ENCODE results near the gene CCDC97. TPM values are rescaled to one million over a fixed set of nuclear protein-coding genes. Genes with fewer than 3 reads are reported as not detected.

CCDC97 gene
- total RNA-seq (10 to 100 TPM; 34.7 to 35.4 TPM), total RNA-seq (19.8 to 24.7 reads per million in 2 donors)

GRCh38 chr19:41310033-41310831, at the start of gene CCDC97:
TSS of gene CCDC97 (plus strand) at chr19:41310172. CDS start at chr19:41310311, 139 bp downstream.
- peak; percentile 60 for ATAC-seq
- DNase-seq = peak; percentile 82 to 84 (median 83)
- Mint-ChIP-seq H3K27me3 (no peaks in the 10 kb centered on the region), H3K27ac (peak within 1 kb of the TSS; percentile 100), H3K4me3 (peak within 1 kb of the TSS; percentile 100), H3K36me3 (ENCODE audit: low read depth) (peaks cover 18% of the 10 kb centered on the region), H3K4me1 (peaks cover 55% of the 10 kb centered on the region)
- H3K9me3 ChIP-seq (ENCODE audit: control insufficient read depth, low read length, poor library complexity, severe bottlenecking) = no peaks in the 10 kb centered on the region

GRCh38 chr19:41261474-41262190, 48.3 kb upstream of the CCDC97 start:
- no peak for DNase-seq
- no peak for ATAC-seq
- Mint-ChIP-seq H3K4me3 (peak overlapping the region; percentile 95), H3K27ac (peak overlapping the region; percentile 100), H3K4me1 (peaks cover 42% of the 10 kb centered on the region), H3K36me3 (ENCODE audit: low read depth) (peaks cover 13% of the 10 kb centered on the region), H3K27me3 (no peaks in the 10 kb centered on the region)
- H3K9me3 ChIP-seq (ENCODE audit: control insufficient read depth, low read length, poor library complexity, severe bottlenecking) = no peaks in the 10 kb centered on the region

- peaks cover 17% of the 10 kb centered on the region for H3K36me3 Mint-ChIP-seq (ENCODE audit: low read depth)
- H3K27me3 Mint-ChIP-seq = no peaks in the 10 kb centered on the region
- H3K27ac Mint-ChIP-seq = peak overlapping the region; percentile 100
- ATAC-seq (peak; percentile 65), DNase-seq (peak; percentile 70 to 86 (median 77))
- H3K4me3 Mint-ChIP-seq = peak overlapping the region; percentile 95
- peaks cover 55% of the 10 kb centered on the region for H3K4me1 Mint-ChIP-seq
- no peaks in the 10 kb centered on the region for H3K9me3 ChIP-seq (ENCODE audit: control insufficient read depth, low read length, poor library complexity, severe bottlenecking)
These were observed 46.7 kb upstream of the CCDC97 start for GRCh38 chr19:41263042-41263849.

- Mint-ChIP-seq H3K4me3 (peak within 1 kb of the TSS; percentile 95), H3K36me3 (ENCODE audit: low read depth) (peaks cover 17% of the 10 kb centered on the region), H3K4me1 (peaks cover 55% of the 10 kb centered on the region), H3K27me3 (no peaks in the 10 kb centered on the region), H3K27ac (peak within 1 kb of the TSS; percentile 100)
- ATAC-seq (peak; percentile 61), DNase-seq (peak; percentile 95 to 100 (median 98))
- H3K9me3 ChIP-seq (ENCODE audit: control insufficient read depth, low read length, poor library complexity, severe bottlenecking) = no peaks in the 10 kb centered on the region
These were observed 46.0 kb upstream of the CCDC97 start, which contains the start of gene HNRNPUL1 for GRCh38 chr19:41263850-41264580. TSS of gene HNRNPUL1 (plus strand) at chr19:41264372. CDS start at chr19:41264504, 132 bp downstream.

GRCh38 chr19:41264581-41265394, 45.2 kb upstream of the CCDC97 start:
- H3K9me3 ChIP-seq (ENCODE audit: control insufficient read depth, low read length, poor library complexity, severe bottlenecking) = no peaks in the 10 kb centered on the region
- H3K27ac Mint-ChIP-seq = peak overlapping the region; percentile 100
- H3K36me3 Mint-ChIP-seq (ENCODE audit: low read depth) = peaks cover 17% of the 10 kb centered on the region
- no peak for ATAC-seq
- peak; percentile 17 to 32 (median 22) for DNase-seq
- H3K4me1 Mint-ChIP-seq = peaks cover 55% of the 10 kb centered on the region
- H3K27me3 Mint-ChIP-seq = no peaks in the 10 kb centered on the region
- H3K4me3 Mint-ChIP-seq = peak overlapping the region; percentile 95

- no peak for ATAC-seq
- Mint-ChIP-seq H3K4me1 (peaks cover 55% of the 10 kb centered on the region), H3K27me3 (no peaks in the 10 kb centered on the region), H3K4me3 (peak overlapping the region; percentile 95), H3K36me3 (ENCODE audit: low read depth) (peaks cover 17% of the 10 kb centered on the region), H3K27ac (peak overlapping the region; percentile 100)
- no peak for DNase-seq
- H3K9me3 ChIP-seq (ENCODE audit: control insufficient read depth, low read length, poor library complexity, severe bottlenecking) = no peaks in the 10 kb centered on the region
These were observed 44.4 kb upstream of the CCDC97 start for GRCh38 chr19:41265395-41266153.

GRCh38 chr19:41269055-41269454, 40.9 kb upstream of the CCDC97 start:
- no peak overlapping the region for H3K4me3 Mint-ChIP-seq
- H3K27ac Mint-ChIP-seq = peak overlapping the region; percentile 100
- DNase-seq = no peak
- peaks cover 39% of the 10 kb centered on the region for H3K4me1 Mint-ChIP-seq
- no peak for ATAC-seq
- no peaks in the 10 kb centered on the region for H3K27me3 Mint-ChIP-seq
- H3K9me3 ChIP-seq (ENCODE audit: control insufficient read depth, low read length, poor library complexity, severe bottlenecking) = no peaks in the 10 kb centered on the region
- peaks cover 22% of the 10 kb centered on the region for H3K36me3 Mint-ChIP-seq (ENCODE audit: low read depth)

- H3K9me3 ChIP-seq (ENCODE audit: control insufficient read depth, low read length, poor library complexity, severe bottlenecking) = no peaks in the 10 kb centered on the region
- no peak for DNase-seq
- Mint-ChIP-seq H3K36me3 (ENCODE audit: low read depth) (peaks cover 22% of the 10 kb centered on the region), H3K27me3 (no peaks in the 10 kb centered on the region), H3K4me1 (peaks cover 38% of the 10 kb centered on the region), H3K4me3 (no peak overlapping the region), H3K27ac (no peak overlapping the region)
- ATAC-seq = no peak
These were observed 40.4 kb upstream of the CCDC97 start for GRCh38 chr19:41269571-41269970.

- H3K36me3 Mint-ChIP-seq (ENCODE audit: low read depth) = peaks cover 15% of the 10 kb centered on the region
- H3K9me3 ChIP-seq (ENCODE audit: control insufficient read depth, low read length, poor library complexity, severe bottlenecking) = no peaks in the 10 kb centered on the region
- ATAC-seq (no peak), DNase-seq (no peak)
- H3K27me3 Mint-ChIP-seq = no peaks in the 10 kb centered on the region
- peak overlapping the region; percentile 27 for H3K27ac Mint-ChIP-seq
- peak overlapping the region; percentile 28 for H3K4me3 Mint-ChIP-seq
- H3K4me1 Mint-ChIP-seq = peaks cover 14% of the 10 kb centered on the region
These were observed 36.9 kb upstream of the CCDC97 start for GRCh38 chr19:41273076-41273475.

GRCh38 chr19:41274802-41275201, 35.2 kb upstream of the CCDC97 start:
- DNase-seq (no peak), ATAC-seq (no peak)
- Mint-ChIP-seq H3K4me1 (peaks cover 21% of the 10 kb centered on the region), H3K27ac (peak overlapping the region; percentile 74), H3K27me3 (no peaks in the 10 kb centered on the region), H3K4me3 (peak overlapping the region; percentile 60), H3K36me3 (ENCODE audit: low read depth) (peaks cover 15% of the 10 kb centered on the region)
- no peaks in the 10 kb centered on the region for H3K9me3 ChIP-seq (ENCODE audit: control insufficient read depth, low read length, poor library complexity, severe bottlenecking)

- Mint-ChIP-seq H3K4me3 (peak overlapping the region; percentile 56), H3K4me1 (peaks cover 21% of the 10 kb centered on the region), H3K27me3 (no peaks in the 10 kb centered on the region), H3K36me3 (ENCODE audit: low read depth) (peaks cover 18% of the 10 kb centered on the region), H3K27ac (no peak overlapping the region)
- peak; percentile 26 for ATAC-seq
- no peaks in the 10 kb centered on the region for H3K9me3 ChIP-seq (ENCODE audit: control insufficient read depth, low read length, poor library complexity, severe bottlenecking)
- no peak for DNase-seq
These were observed 33.7 kb upstream of the CCDC97 start for GRCh38 chr19:41276231-41276630.

Measured in T-helper 17 cell (primary cell).